ENCODE data around the gene SMC1B. TPM values are rescaled to one million over a fixed set of nuclear protein-coding genes. Genes with fewer than 3 reads are reported as not detected.

Gene SMC1B
- total RNA-seq, 2 donors from 2014 or later = 0.07 to 0.14 TPM

GRCh38 chr22:45312415-45312814 is 101.0 kb downstream of the SMC1B start:
- Mint-ChIP-seq H3K9me3 (no peaks in the 10 kb centered on the region), H3K36me3 (no peaks in the 10 kb centered on the region), H3K27ac (no peak overlapping the region), H3K4me3 (no peak overlapping the region), H3K4me1 (ENCODE audit: low read depth in 2 of 2) (peaks cover 30 to 34% of the 10 kb centered on the region in 2 donors), H3K27me3 (no peaks in the 10 kb centered on the region)
- ATAC-seq (no peak), DNase-seq (ENCODE audit: low spot score) (no peak)

- no peaks in the 10 kb centered on the region for H3K27me3 Mint-ChIP-seq
- H3K9me3 Mint-ChIP-seq = no peaks in the 10 kb centered on the region
- peak overlapping the region; percentile 13 to 82 for H3K27ac Mint-ChIP-seq
- H3K4me3 Mint-ChIP-seq = peak overlapping the region; percentile 78
- peaks cover 30 to 34% of the 10 kb centered on the region in 2 donors for H3K4me1 Mint-ChIP-seq (ENCODE audit: low read depth in 2 of 2)
- DNase-seq (ENCODE audit: low spot score) (no peak), ATAC-seq (no peak)
- no peaks in the 10 kb centered on the region for H3K36me3 Mint-ChIP-seq
Observed at GRCh38 chr22:45310977-45311531, 102.3 kb downstream of the SMC1B start.

- ATAC-seq (no peak), DNase-seq (ENCODE audit: low spot score) (no peak)
- H3K4me3 Mint-ChIP-seq = peak overlapping the region; percentile 78
- H3K27me3 Mint-ChIP-seq = no peaks in the 10 kb centered on the region
- H3K9me3 Mint-ChIP-seq = no peaks in the 10 kb centered on the region
- no peaks in the 10 kb centered on the region for H3K36me3 Mint-ChIP-seq
- peak overlapping the region; percentile 13 to 82 for H3K27ac Mint-ChIP-seq
- peaks cover 30 to 33% of the 10 kb centered on the region in 2 donors for H3K4me1 Mint-ChIP-seq (ENCODE audit: low read depth in 2 of 2)
Observed at GRCh38 chr22:45310331-45310976, 102.9 kb downstream of the SMC1B start.

- peak; percentile 97 for DNase-seq (ENCODE audit: low spot score)
- ATAC-seq = peak; percentile 94 to 96
- Mint-ChIP-seq H3K27ac (peak within 1 kb of the TSS; percentile 87 to 88), H3K4me3 (peak within 1 kb of the TSS; percentile 78), H3K36me3 (no peaks in the 10 kb centered on the region), H3K9me3 (no peaks in the 10 kb centered on the region), H3K4me1 (ENCODE audit: low read depth in 2 of 2) (peaks cover 26 to 28% of the 10 kb centered on the region in 2 donors), H3K27me3 (no peaks in the 10 kb centered on the region)
Observed at GRCh38 chr22:45309422-45310227, 103.8 kb downstream of the SMC1B start, which contains the start of gene FAM118A. FAM118A (plus strand) TSS chr22:45309934; CDS start chr22:45322380, 12,446 bp downstream.

GRCh38 chr22:45308957-45309421 is 104.4 kb downstream of the SMC1B start:
- H3K36me3 Mint-ChIP-seq = no peaks in the 10 kb centered on the region
- DNase-seq (ENCODE audit: low spot score) = no peak
- no peak for ATAC-seq
- peaks cover 22 to 26% of the 10 kb centered on the region in 2 donors for H3K4me1 Mint-ChIP-seq (ENCODE audit: low read depth in 2 of 2)
- H3K27me3 Mint-ChIP-seq = no peaks in the 10 kb centered on the region
- peak overlapping the region; percentile 78 for H3K4me3 Mint-ChIP-seq
- no peaks in the 10 kb centered on the region for H3K9me3 Mint-ChIP-seq
- H3K27ac Mint-ChIP-seq = peak overlapping the region; percentile 87 to 88

- peak overlapping the region; percentile 78 for H3K4me3 Mint-ChIP-seq
- no peaks in the 10 kb centered on the region for H3K36me3 Mint-ChIP-seq
- no peak for DNase-seq (ENCODE audit: low spot score)
- H3K4me1 Mint-ChIP-seq (ENCODE audit: low read depth in 2 of 2) = peaks cover 22 to 26% of the 10 kb centered on the region in 2 donors
- no peaks in the 10 kb centered on the region for H3K9me3 Mint-ChIP-seq
- H3K27me3 Mint-ChIP-seq = no peaks in the 10 kb centered on the region
- no peak for ATAC-seq
- H3K27ac Mint-ChIP-seq = peak overlapping the region; percentile 87 to 88
Observed at GRCh38 chr22:45308391-45308956, 104.9 kb downstream of the SMC1B start.

GRCh38 chr22:45306139-45306538 is 107.3 kb downstream of the SMC1B start:
- no peak for DNase-seq (ENCODE audit: low spot score)
- Mint-ChIP-seq H3K4me3 (no peak overlapping the region), H3K27me3 (peaks cover 0 to 2% of the 10 kb centered on the region in 2 donors), H3K4me1 (ENCODE audit: low read depth in 2 of 2) (peaks cover 15 to 22% of the 10 kb centered on the region in 2 donors), H3K27ac (no peak overlapping the region), H3K36me3 (no peaks in the 10 kb centered on the region), H3K9me3 (no peaks in the 10 kb centered on the region)
- ATAC-seq = no peak

GRCh38 chr22:45305456-45306075 is 107.8 kb downstream of the SMC1B start:
- no peak overlapping the region for H3K27ac Mint-ChIP-seq
- ATAC-seq = no peak
- no peak overlapping the region for H3K4me3 Mint-ChIP-seq
- H3K4me1 Mint-ChIP-seq (ENCODE audit: low read depth in 2 of 2) = peaks cover 10 to 16% of the 10 kb centered on the region in 2 donors
- H3K27me3 Mint-ChIP-seq = peaks cover 0 to 2% of the 10 kb centered on the region in 2 donors
- DNase-seq (ENCODE audit: low spot score) = no peak
- H3K9me3 Mint-ChIP-seq = no peaks in the 10 kb centered on the region
- H3K36me3 Mint-ChIP-seq = no peaks in the 10 kb centered on the region

GRCh38 chr22:45304971-45305370 is 108.4 kb downstream of the SMC1B start:
- Mint-ChIP-seq H3K27ac (no peak overlapping the region), H3K27me3 (peaks cover 0 to 2% of the 10 kb centered on the region in 2 donors), H3K4me3 (no peak overlapping the region), H3K4me1 (ENCODE audit: low read depth in 2 of 2) (peaks cover 9 to 15% of the 10 kb centered on the region in 2 donors), H3K36me3 (no peaks in the 10 kb centered on the region), H3K9me3 (no peaks in the 10 kb centered on the region)
- ATAC-seq = no peak
- no peak for DNase-seq (ENCODE audit: low spot score)

GRCh38 chr22:45303181-45303580 is 110.2 kb downstream of the SMC1B start:
- Mint-ChIP-seq H3K9me3 (no peaks in the 10 kb centered on the region), H3K4me1 (ENCODE audit: low read depth in 2 of 2) (peaks cover 0 to 5% of the 10 kb centered on the region in 2 donors), H3K36me3 (no peaks in the 10 kb centered on the region), H3K4me3 (no peak overlapping the region), H3K27me3 (peaks cover 0 to 10% of the 10 kb centered on the region in 2 donors), H3K27ac (no peak overlapping the region)
- ATAC-seq = no peak
- DNase-seq (ENCODE audit: low spot score) = no peak

GRCh38 chr22:45302751-45303150 is 110.6 kb downstream of the SMC1B start:
- no peak for DNase-seq (ENCODE audit: low spot score)
- peaks cover 0 to 11% of the 10 kb centered on the region in 2 donors for H3K27me3 Mint-ChIP-seq
- no peak overlapping the region for H3K27ac Mint-ChIP-seq
- H3K36me3 Mint-ChIP-seq = no peaks in the 10 kb centered on the region
- no peak overlapping the region for H3K4me3 Mint-ChIP-seq
- ATAC-seq = no peak
- H3K9me3 Mint-ChIP-seq = no peaks in the 10 kb centered on the region
- peaks cover 0 to 5% of the 10 kb centered on the region in 2 donors for H3K4me1 Mint-ChIP-seq (ENCODE audit: low read depth in 2 of 2)

- H3K27ac Mint-ChIP-seq = no peak overlapping the region
- H3K9me3 Mint-ChIP-seq = no peaks in the 10 kb centered on the region
- H3K36me3 Mint-ChIP-seq = no peaks in the 10 kb centered on the region
- no peak for DNase-seq (ENCODE audit: low spot score)
- H3K4me1 Mint-ChIP-seq (ENCODE audit: low read depth in 2 of 2) = peaks cover 5 to 8% of the 10 kb centered on the region in 2 donors
- no peak overlapping the region for H3K4me3 Mint-ChIP-seq
- peak in 1 of 2 donors; percentile 44 for ATAC-seq
- H3K27me3 Mint-ChIP-seq = peaks cover 0 to 11% of the 10 kb centered on the region in 2 donors
Observed at GRCh38 chr22:45298934-45299505, 114.4 kb downstream of the SMC1B start.
